HFF-Myc (cell line): ENCODE results near the gene OGFR.

ENCODE experiments used
- DNase-seq: peaks from one replicate; pipeline ENCODE4 v3.0.0-alpha.2; 2011; ENCODE audit warnings: low read depth; ENCODE audit errors: extremely low read depth
- H3K4me3 ChIP-seq: replicated peaks from 2 replicates; pipeline ENCODE4 v1.5.1; 2011; ENCODE audit warnings: low read depth, mild to moderate bottlenecking, control low read depth, low read length
- CTCF ChIP-seq: IDR thresholded peaks from 2 replicates; pipeline ENCODE4 v1.5.1; 2012; ENCODE audit warnings: mild to moderate bottlenecking, low read depth, low read length, control low read depth; ENCODE audit errors: missing control alignments

Gene OGFR

GRCh38 chr20:62836967-62837490 lies 32.4 kb downstream of the OGFR start:
- DNase-seq, result no peak
- no peak overlapping the region for H3K4me3 ChIP-seq
- TF ChIP-seq CTCF, result no peak

- no peak for DNase-seq
- H3K4me3 ChIP-seq, result no peak overlapping the region
- TF ChIP-seq CTCF, result no peak
Measured at GRCh38 chr20:62837790-62838127, 33.1 kb downstream of the OGFR start.

GRCh38 chr20:62838128-62838891 lies 33.7 kb downstream of the OGFR start:
- no peak for TF ChIP-seq CTCF
- H3K4me3 ChIP-seq, result no peak overlapping the region
- peak; percentile 70 for DNase-seq

GRCh38 chr20:62839261-62839660 lies 34.6 kb downstream of the OGFR start:
- H3K4me3 ChIP-seq, result no peak overlapping the region
- DNase-seq, result no peak
- no peak for TF ChIP-seq CTCF

GRCh38 chr20:62839816-62840215 lies 35.2 kb downstream of the OGFR start:
- TF ChIP-seq CTCF, result no peak
- no peak overlapping the region for H3K4me3 ChIP-seq
- DNase-seq, result no peak

- H3K4me3 ChIP-seq, result no peak overlapping the region
- no peak for DNase-seq
- TF ChIP-seq CTCF, result no peak
Measured at GRCh38 chr20:62840244-62841197, 35.9 kb downstream of the OGFR start.
